Measurements from ENCODE around the gene WDR90. TPM values are rescaled to one million over a fixed set of nuclear protein-coding genes. Genes with fewer than 3 reads are reported as not detected.
A peak's percentile ranks its signal among the peaks of the same experiment; 100 is the strongest.

WDR90 gene
- total RNA-seq, 2 donors from 2014 or later: 3.0 to 5.7 TPM

- Histone ChIP-seq H3K27me3 (no peaks in the 10 kb centered on the region), H3K27ac (no peak overlapping the region), H3K36me3 (peaks cover 25% of the 10 kb centered on the region), H3K4me1 (peaks cover 0 to 40% of the 10 kb centered on the region in 2 donors), H3K9me3 (no peaks in the 10 kb centered on the region), H3K4me3 (no peak overlapping the region)
- no peak for TF ChIP-seq CTCF (IDR thresholded peaks at IDR 0.05)
- DNase-seq (ENCODE audit: low spot score): no peak
These were observed 27.4 kb downstream of the WDR90 start for GRCh38 chr16:676565-676902.

- Histone ChIP-seq H3K4me1 (peaks cover 0 to 44% of the 10 kb centered on the region in 2 donors), H3K4me3 (no peak overlapping the region), H3K27me3 (no peaks in the 10 kb centered on the region), H3K9me3 (no peaks in the 10 kb centered on the region), H3K36me3 (peaks cover 25% of the 10 kb centered on the region), H3K27ac (no peak overlapping the region)
- TF ChIP-seq CTCF (IDR thresholded peaks at IDR 0.05): no peak
- no peak for DNase-seq (ENCODE audit: low spot score)
These were observed 27.7 kb downstream of the WDR90 start for GRCh38 chr16:676913-677312.

- H3K9me3 ChIP-seq: no peaks in the 10 kb centered on the region
- H3K27ac ChIP-seq: no peak overlapping the region
- no peak for DNase-seq (ENCODE audit: low spot score)
- peaks cover 0 to 51% of the 10 kb centered on the region in 2 donors for H3K4me1 ChIP-seq
- no peaks in the 10 kb centered on the region for H3K27me3 ChIP-seq
- no peak for TF ChIP-seq CTCF (IDR thresholded peaks at IDR 0.05)
- H3K36me3 ChIP-seq: peaks cover 25% of the 10 kb centered on the region
- no peak overlapping the region for H3K4me3 ChIP-seq
These were observed 28.4 kb downstream of the WDR90 start for GRCh38 chr16:677316-678190.

GRCh38 chr16:678209-678857 lies 29.2 kb downstream of the WDR90 start:
- Histone ChIP-seq H3K4me1 (peaks cover 0 to 58% of the 10 kb centered on the region in 2 donors), H3K9me3 (no peaks in the 10 kb centered on the region), H3K27ac (no peak overlapping the region), H3K27me3 (no peaks in the 10 kb centered on the region), H3K4me3 (no peak overlapping the region), H3K36me3 (peaks cover 23% of the 10 kb centered on the region)
- TF ChIP-seq CTCF (IDR thresholded peaks at IDR 0.05): no peak
- no peak for DNase-seq (ENCODE audit: low spot score)

GRCh38 chr16:678858-679813 lies 30.0 kb downstream of the WDR90 start:
- Histone ChIP-seq H3K27me3 (no peaks in the 10 kb centered on the region), H3K4me3 (peak overlapping the region; percentile 44 to 82), H3K9me3 (no peaks in the 10 kb centered on the region), H3K4me1 (peaks cover 0 to 63% of the 10 kb centered on the region in 2 donors), H3K27ac (peak overlapping the region; percentile 95 to 99), H3K36me3 (peaks cover 20% of the 10 kb centered on the region)
- peak; percentile 74 for DNase-seq (ENCODE audit: low spot score)
- no peak for TF ChIP-seq CTCF (IDR thresholded peaks at IDR 0.05)

All from right atrium auricular region (tissue), 2 donors.